ENCODE results near the gene FCHSD2.

FCHSD2 gene

GRCh38 chr11:73168925-73169579 lies 26.9 kb upstream of the FCHSD2 start:
- TF ChIP-seq, protein P1, sequence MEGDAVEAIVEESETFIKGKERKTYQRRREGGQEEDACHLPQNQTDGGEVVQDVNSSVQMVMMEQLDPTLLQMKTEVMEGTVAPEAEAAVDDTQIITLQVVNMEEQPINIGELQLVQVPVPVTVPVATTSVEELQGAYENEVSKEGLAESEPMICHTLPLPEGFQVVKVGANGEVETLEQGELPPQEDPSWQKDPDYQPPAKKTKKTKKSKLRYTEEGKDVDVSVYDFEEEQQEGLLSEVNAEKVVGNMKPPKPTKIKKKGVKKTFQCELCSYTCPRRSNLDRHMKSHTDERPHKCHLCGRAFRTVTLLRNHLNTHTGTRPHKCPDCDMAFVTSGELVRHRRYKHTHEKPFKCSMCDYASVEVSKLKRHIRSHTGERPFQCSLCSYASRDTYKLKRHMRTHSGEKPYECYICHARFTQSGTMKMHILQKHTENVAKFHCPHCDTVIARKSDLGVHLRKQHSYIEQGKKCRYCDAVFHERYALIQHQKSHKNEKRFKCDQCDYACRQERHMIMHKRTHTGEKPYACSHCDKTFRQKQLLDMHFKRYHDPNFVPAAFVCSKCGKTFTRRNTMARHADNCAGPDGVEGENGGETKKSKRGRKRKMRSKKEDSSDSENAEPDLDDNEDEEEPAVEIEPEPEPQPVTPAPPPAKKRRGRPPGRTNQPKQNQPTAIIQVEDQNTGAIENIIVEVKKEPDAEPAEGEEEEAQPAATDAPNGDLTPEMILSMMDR (IDR thresholded peaks at IDR 0.05; ENCODE audit: control extremely low read depth, extremely low read depth, low read depth, missing control alignments), result no peak
- ChIA-PET CTCF (interaction anchor here (0.7 to 9.8 kb wide), 7 partner anchors 9 to 375 kb away, joined by 3 to 115 read pairs (median 3); no protein-coding TSS in a partner anchor), POLR2A (interaction anchor here (0.5 kb wide), 1 partner anchor 377 kb away, joined by 5 read pairs; no protein-coding TSS in a partner anchor)
- no peak for DNase-seq (ENCODE audit: extremely low spot score)

GRCh38 chr11:73167363-73167954 lies 25.3 kb upstream of the FCHSD2 start:
- ChIA-PET POLR2A (no interaction called here), CTCF (interaction anchor here (0.8 to 9.8 kb wide), 8 partner anchors 10 to 337 kb away, joined by 3 to 115 read pairs (median 3); no protein-coding TSS in a partner anchor)
- TF ChIP-seq, protein P1 (IDR thresholded peaks at IDR 0.05; ENCODE audit: control extremely low read depth, extremely low read depth, low read depth, missing control alignments), result no peak
- no peak for DNase-seq (ENCODE audit: extremely low spot score)

DNA sequence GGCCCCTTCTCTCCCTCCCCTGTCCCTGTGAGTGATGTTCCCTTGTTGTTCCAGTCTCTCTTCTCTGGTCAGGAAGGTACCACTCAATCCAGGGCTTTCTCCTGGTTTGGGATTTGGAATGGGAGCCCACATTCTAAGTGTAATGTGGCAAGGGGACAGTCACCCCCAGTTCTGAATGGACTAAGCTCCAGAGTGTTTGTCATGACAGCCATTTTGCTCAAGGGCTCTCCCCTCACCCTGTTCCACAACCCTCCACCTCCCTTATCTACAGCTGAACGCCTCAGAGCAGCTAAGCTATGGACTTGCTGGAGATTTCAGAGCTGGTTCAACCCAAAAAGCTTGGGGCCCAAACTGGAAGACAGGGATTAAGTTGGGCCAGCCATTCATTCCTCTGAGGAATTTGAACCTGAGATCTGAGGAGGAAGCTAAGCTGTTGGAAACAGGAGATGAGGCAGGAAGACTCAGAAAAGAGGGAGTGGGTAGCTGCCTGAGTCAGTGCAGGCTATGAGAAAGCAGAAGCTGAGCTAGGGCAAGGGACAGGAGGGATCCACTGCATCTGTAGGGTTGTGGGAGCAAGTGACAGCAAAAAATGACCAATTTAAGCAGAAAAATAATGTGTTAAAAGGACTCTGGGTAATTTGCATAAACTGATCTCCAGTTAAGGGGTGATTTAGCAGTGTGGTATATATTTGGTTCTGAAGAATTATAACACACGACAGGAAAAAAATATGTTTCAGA lies 22.9 kb upstream of the FCHSD2 start:
- TF ChIP-seq, protein P1 (IDR thresholded peaks at IDR 0.05; ENCODE audit: control extremely low read depth, extremely low read depth, low read depth, missing control alignments), result no peak
- ChIA-PET CTCF (interaction anchor here (0.9 to 9.8 kb wide), 11 partner anchors 12 to 440 kb away, joined by 3 to 115 read pairs (median 4); partner anchors contain the start of gene FCHSD2), POLR2A (no interaction called here)
- DNase-seq (ENCODE audit: extremely low spot score), result no peak

DNA sequence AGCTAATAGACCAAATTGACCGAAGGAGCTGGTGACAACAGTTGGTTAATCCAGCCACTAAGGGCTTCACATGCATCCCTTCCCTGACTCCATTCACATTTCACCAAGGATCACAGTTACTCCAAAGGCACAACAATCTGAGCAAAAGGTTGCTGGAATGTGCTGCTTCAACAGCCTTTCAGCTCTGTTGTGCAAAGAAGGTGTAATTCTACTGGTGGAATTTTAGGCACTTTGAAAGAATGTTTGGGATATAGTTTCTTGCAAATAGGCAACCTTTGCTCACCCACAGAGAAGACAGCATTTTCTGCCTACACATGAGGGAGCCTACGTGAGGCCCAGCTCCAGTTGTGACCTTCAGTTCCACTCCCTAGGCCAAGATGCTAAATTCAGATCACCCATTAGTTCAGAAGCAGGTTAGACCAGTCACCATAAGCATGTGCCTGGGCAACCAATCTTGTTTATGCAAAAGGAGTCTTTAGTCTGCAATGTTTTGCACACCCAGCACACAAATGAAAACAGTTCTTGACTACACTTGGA lies 21.6 kb upstream of the FCHSD2 start:
- TF ChIP-seq, protein P1 (IDR thresholded peaks at IDR 0.05; ENCODE audit: control extremely low read depth, extremely low read depth, low read depth, missing control alignments), result no peak
- no peak for DNase-seq (ENCODE audit: extremely low spot score)
- ChIA-PET POLR2A (no interaction called here), CTCF (interaction anchor here (0.9 to 9.8 kb wide), 12 partner anchors 11 to 335 kb away, joined by 3 to 115 read pairs (median 8); partner anchors contain the start of gene FCHSD2)

DNA sequence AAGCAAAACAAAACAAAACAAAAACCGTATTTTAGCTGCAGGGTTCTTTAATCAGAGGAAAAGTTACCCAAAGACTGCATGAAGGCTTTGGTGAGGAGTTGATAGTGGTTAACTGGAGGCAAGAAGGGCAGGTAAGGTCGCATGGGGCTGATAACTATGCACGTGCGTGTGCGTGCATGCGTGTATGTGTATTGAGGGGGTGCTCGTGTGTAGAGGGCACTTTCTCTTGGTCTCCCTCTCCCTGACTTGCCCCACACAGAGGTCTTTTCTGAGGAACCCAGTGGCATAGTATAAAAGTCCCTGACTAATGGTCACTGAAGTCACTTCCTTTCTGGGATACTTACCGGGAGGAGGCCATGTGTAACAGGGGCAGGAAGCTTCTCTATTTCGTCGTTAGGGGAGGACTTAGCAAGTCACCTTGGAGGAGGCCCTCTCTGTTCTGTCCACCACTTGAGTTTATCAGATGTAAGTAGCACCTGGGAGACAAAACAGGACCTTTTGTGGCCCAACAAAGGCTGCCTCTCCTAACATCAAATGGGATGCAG lies 20.1 kb upstream of the FCHSD2 start:
- ChIA-PET POLR2A (interaction anchor here (0.9 kb wide), 1 partner anchor 11 kb away, joined by 3 read pairs; no protein-coding TSS in a partner anchor), CTCF (interaction anchor here (0.9 to 9.8 kb wide), 10 partner anchors 8 to 478 kb away, joined by 3 to 115 read pairs (median 7); partner anchors contain the start of gene FCHSD2)
- TF ChIP-seq, protein P1 (IDR thresholded peaks at IDR 0.05; ENCODE audit: control extremely low read depth, extremely low read depth, low read depth, missing control alignments), result no peak
- no peak for DNase-seq (ENCODE audit: extremely low spot score)

Data from GM10248 (cell line).